Cardiac ventricle fibroblast (primary cell): Measurements from ENCODE around the gene CEP44. TPM values are rescaled to one million over a fixed set of nuclear protein-coding genes. Genes with fewer than 3 reads are reported as not detected.

Experiments
- total RNA-seq: library from RNA; depleted of rRNA; stranded (reverse); fragments of >200 nt; gene quantifications from 2 replicates; pipeline ENCODE4 v1.2.3, GENCODE V29; 2015

CEP44 gene
- 6.5 and 8.8 TPM in 2 replicates for total RNA-seq

GRCh38 chr4:174283507-174284471 lies at the start of gene CEP44, which contains the start of gene FBXO8:
Gene CEP44 (plus strand): TSS chr4:174283911. CDS start chr4:174299122, 15,211 bp downstream.
Gene FBXO8 (minus strand): TSS chr4:174283667. CDS start chr4:174263092, 20,575 bp downstream.

Other genes with a start within 250 kb of the CEP44 start
- gene FBXO8, start 244 bp upstream of the CEP44 start, total RNA-seq: 19.7 and 20.4 TPM in 2 replicates
- not detected in 2 replicates for gene HPGD, start 238.6 kb downstream of the CEP44 start, total RNA-seq